ENCODE data around the gene TOPBP1.

The TOPBP1 gene

DNA sequence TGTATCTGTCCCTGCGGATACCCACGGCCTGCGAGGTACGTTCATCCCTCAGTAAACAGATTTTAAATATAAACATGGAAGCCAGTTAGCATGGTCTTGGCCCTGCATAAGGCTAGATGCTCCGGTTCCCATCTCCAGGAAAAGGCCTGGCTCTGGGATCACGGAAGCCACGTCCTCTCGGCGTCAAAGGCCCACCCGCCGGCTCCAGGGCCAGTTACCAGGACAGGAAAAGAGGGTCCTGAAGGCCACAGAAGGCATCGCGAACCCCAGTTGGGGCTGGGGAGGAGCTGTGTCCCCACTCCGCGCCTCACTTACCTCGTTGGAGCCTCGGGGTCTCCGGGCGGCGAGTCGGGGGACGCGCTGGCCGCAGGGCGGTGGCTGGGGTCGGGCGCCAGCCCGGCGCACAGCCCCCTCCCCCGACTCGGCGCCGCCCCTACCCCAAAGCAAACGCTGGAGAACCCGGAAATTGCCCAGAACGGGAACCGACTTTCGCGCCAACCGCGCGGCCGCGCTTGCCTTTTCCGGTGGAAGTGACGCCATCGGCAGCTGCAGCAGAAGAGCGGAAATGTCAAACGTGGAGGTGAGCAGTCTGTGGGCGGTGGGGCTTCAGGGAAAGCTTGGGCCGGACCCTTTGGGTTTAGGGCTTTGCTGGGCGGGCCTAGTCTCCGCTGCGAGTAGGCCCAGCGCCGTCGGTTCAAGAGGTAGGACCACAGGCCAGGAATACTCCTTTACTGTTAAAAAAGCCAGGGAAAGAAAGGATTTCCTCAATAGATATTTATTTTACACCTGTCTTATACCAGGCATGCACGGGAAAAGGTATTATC, at the start of gene TOPBP1:
Gene TOPBP1 (minus strand): TSS at position 488 of the 824 bp plus-strand sequence. CDS start 814 bp downstream, outside the sequence.
- no peaks in the 10 kb centered on the region for H3K9me3 ChIP-seq (ENCODE audit: low read length)
- H3K27me3 ChIP-seq (ENCODE audit: insufficient read depth, low read length) = no peaks in the 10 kb centered on the region
- H2AFZ ChIP-seq (ENCODE audit: low read depth, low read length) = peak within 1 kb of the TSS; percentile 79
- peak within 1 kb of the TSS; percentile 78 for H3K4me3 ChIP-seq (ENCODE audit: low read length)
- H3K36me3 ChIP-seq (ENCODE audit: insufficient read depth, low read length) = peaks cover 28% of the 10 kb centered on the region
- H3K4me1 ChIP-seq (ENCODE audit: insufficient read depth, low read length) = peaks cover 25% of the 10 kb centered on the region

DNA sequence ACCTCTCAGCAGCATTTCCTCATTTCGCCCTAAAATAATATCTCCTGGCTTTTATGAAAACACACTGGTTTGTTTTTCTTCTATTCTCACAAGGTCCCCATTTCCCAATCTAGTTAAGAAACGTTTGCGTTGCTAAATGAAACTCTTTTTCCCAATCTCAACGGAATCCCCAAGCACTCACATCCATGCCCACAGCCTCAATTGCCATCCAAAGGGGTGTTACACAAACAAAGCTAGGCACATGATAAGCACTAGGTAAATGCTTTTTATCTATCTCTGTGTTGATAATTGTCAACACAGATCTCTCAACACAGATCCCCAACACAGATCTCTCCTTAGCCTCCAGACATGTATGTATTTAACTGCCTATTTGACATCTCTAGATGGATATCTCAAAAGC, 49.3 kb upstream of the TOPBP1 start:
- peaks cover 23% of the 10 kb centered on the region for H3K27me3 ChIP-seq (ENCODE audit: insufficient read depth, low read length)
- no peak overlapping the region for H3K4me3 ChIP-seq (ENCODE audit: low read length)
- H2AFZ ChIP-seq (ENCODE audit: low read depth, low read length) = no peak overlapping the region
- no peaks in the 10 kb centered on the region for H3K4me1 ChIP-seq (ENCODE audit: insufficient read depth, low read length)
- no peaks in the 10 kb centered on the region for H3K36me3 ChIP-seq (ENCODE audit: insufficient read depth, low read length)
- no peaks in the 10 kb centered on the region for H3K9me3 ChIP-seq (ENCODE audit: low read length)

DNA sequence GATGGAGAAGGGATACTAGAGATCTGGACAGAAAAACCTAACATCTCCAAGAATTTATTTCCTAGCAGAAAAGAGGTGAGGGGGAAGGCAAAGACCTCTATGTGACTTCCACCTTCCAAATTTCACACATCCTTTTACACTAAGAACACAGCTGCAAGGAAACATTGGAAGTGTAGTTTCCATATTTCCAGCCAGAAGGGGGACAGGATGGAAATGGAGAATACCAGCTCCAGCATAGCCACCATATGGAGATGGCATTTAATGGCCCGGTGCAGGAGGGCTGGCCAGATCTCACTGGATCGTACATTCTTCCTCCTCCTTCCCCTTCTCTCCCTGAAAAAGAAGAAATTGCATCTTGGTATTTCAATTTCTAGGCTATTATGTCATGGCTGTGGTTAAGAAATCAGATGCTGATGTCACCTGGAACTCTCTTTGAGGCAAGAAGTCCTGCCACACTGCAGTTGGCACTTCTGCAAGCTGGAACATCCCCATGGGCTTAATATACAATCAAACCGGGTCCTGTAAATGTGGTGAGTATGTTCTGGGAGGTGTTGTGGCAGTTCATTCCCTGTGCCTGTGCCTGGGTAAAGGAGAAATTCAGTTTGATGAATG, 47.5 kb upstream of the TOPBP1 start:
- H3K27me3 ChIP-seq (ENCODE audit: insufficient read depth, low read length) = peaks cover 29% of the 10 kb centered on the region
- no peaks in the 10 kb centered on the region for H3K4me1 ChIP-seq (ENCODE audit: insufficient read depth, low read length)
- H3K36me3 ChIP-seq (ENCODE audit: insufficient read depth, low read length) = no peaks in the 10 kb centered on the region

DNA sequence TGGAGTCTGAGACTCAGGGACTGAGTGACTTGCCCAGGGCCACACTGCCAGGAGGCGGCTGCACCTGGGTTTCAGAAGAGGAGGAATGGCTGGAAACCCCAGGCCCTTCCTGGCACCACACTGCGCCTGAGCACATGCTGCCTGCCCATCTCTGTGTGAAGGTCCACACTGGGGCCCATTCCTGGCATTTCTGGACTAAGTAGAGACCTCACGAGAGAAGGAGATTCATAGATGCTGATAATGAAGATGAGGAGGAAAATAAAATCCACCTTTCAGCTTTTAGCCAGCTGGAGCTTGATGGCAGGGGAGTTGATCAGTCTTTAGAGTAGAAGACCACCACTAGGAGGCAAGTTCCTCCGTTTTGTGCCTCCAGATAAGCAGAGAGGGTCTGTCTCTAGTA, 44.3 kb upstream of the TOPBP1 start:
- peaks cover 5% of the 10 kb centered on the region for H3K4me1 ChIP-seq (ENCODE audit: insufficient read depth, low read length)
- no peak overlapping the region for H3K4me3 ChIP-seq (ENCODE audit: low read length)
- H2AFZ ChIP-seq (ENCODE audit: low read depth, low read length) = no peak overlapping the region
- no peaks in the 10 kb centered on the region for H3K9me3 ChIP-seq (ENCODE audit: low read length)
- H3K27me3 ChIP-seq (ENCODE audit: insufficient read depth, low read length) = peaks cover 29% of the 10 kb centered on the region
- no peaks in the 10 kb centered on the region for H3K36me3 ChIP-seq (ENCODE audit: insufficient read depth, low read length)

More for the DNA sequence above, 47.5 kb upstream of the TOPBP1 start:
- H3K9me3 ChIP-seq (ENCODE audit: low read length) = no peaks in the 10 kb centered on the region
- H2AFZ ChIP-seq (ENCODE audit: low read depth, low read length) = no peak overlapping the region
- H3K4me3 ChIP-seq (ENCODE audit: low read length) = no peak overlapping the region

DNA sequence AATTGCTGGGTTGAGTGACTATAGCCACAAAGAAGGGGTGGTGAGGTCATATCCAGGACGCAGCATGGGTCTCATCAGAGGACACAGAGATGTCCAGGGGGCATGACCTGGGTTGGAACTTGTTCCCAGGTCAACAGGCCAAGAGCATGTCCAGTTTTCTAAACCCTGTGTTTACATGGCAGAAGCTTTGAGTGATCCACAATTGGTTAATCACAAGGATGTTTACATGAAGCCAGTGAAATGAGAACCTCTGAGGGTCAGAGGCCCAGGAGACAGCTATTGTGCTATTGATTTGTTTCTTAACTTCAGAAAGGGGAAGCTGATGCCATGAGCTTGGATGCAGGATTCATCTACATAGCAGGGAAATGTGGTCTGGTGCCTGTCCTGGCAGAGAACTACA, 42.2 kb upstream of the TOPBP1 start:
- no peak overlapping the region for H2AFZ ChIP-seq (ENCODE audit: low read depth, low read length)
- H3K9me3 ChIP-seq (ENCODE audit: low read length) = no peaks in the 10 kb centered on the region
- no peaks in the 10 kb centered on the region for H3K36me3 ChIP-seq (ENCODE audit: insufficient read depth, low read length)
- no peak overlapping the region for H3K4me3 ChIP-seq (ENCODE audit: low read length)
- H3K27me3 ChIP-seq (ENCODE audit: insufficient read depth, low read length) = peaks cover 19% of the 10 kb centered on the region
- peaks cover 5% of the 10 kb centered on the region for H3K4me1 ChIP-seq (ENCODE audit: insufficient read depth, low read length)

DNA sequence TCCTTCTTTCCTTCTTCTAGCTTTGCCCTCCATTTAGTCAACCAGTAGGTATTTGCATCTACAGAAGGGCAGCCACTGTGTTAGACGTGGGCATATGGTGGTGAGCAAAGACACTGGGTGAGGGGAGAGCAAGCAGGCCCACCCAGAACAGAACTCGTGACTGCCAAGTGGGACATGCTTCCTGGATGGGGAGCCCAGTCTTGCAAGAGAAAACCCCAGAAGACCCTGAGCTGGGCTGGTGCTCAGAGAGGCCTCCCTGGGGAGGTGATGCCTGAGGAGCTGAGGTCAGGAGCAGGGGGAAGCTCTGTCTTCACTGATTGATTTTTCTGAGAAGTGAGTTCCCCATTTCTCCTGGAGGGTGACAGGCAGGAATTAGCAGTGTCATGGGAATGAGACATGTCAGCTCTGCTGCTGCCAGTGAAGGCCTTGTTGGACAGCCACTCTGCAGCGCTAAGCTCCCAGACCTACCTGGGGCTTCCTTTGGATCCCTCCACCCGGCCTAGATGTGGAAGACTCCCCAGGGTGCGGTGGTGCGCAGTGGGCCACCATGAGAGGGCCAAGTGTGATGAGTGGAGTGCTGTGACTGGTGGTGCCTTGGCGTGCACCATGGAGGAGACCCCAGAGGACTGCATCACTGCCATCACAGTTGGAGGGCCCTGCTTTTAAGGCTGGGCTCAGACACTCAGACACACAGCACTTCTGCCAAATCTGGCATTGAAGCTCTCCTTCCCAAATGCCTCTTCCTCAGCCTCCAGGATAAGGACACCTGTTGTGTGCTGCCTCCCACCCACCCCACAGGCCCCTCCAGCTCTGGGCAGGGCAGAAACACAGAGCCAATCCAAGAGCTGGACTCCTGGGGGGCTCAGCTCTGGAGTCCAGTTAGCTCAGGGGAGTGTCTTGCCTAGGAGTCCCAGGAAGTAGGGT, 40.0 kb upstream of the TOPBP1 start:
- Histone ChIP-seq H3K27me3 (ENCODE audit: insufficient read depth, low read length) (peaks cover 12% of the 10 kb centered on the region), H2AFZ (ENCODE audit: low read depth, low read length) (no peak overlapping the region), H3K4me1 (ENCODE audit: insufficient read depth, low read length) (peaks cover 5% of the 10 kb centered on the region), H3K36me3 (ENCODE audit: insufficient read depth, low read length) (no peaks in the 10 kb centered on the region), H3K9me3 (ENCODE audit: low read length) (no peaks in the 10 kb centered on the region), H3K4me3 (ENCODE audit: low read length) (no peak overlapping the region)

DNA sequence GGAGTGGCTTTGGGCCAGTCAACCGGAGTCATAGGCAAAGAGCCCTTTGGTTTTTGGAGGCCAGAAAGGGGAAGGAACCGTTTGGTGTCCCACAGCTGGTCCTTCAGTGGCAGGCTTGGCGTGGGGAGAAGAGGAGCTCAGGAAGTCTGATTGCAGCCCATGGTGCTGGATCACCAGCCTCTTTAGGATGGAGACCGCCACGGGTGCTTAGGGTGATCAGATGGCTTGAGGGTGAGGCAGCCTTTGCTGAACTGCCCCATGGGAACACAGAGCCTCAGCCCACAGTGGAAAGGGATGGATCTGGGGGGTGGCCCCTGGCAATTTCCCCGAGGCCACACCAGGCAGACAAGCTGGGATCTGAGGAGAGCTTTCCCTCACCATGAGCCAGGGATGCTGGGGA, 38.6 kb upstream of the TOPBP1 start:
- Histone ChIP-seq H3K4me3 (ENCODE audit: low read length) (no peak overlapping the region), H3K36me3 (ENCODE audit: insufficient read depth, low read length) (no peaks in the 10 kb centered on the region), H3K4me1 (ENCODE audit: insufficient read depth, low read length) (peaks cover 5% of the 10 kb centered on the region), H3K9me3 (ENCODE audit: low read length) (no peaks in the 10 kb centered on the region), H3K27me3 (ENCODE audit: insufficient read depth, low read length) (peaks cover 8% of the 10 kb centered on the region), H2AFZ (ENCODE audit: low read depth, low read length) (no peak overlapping the region)

DNA sequence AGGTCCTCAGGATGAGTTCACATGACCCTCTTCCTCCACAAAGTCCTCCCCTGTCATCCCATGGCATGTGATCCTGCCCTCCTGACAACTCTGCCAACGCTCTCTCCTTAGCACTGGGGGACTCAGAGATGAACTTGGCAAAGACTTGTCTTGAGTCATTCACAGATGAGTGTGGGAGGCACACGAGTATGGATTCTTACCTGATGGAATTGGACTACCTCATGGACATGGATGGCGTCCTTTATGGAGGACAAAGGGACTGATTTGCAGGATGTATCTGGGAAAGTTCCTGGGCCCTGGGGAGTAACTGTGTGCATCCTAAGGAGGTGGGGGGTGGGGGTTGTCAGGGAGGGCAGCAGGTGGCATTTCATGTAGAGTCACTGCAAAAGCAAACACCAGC, 38.2 kb upstream of the TOPBP1 start:
- H3K4me1 ChIP-seq (ENCODE audit: insufficient read depth, low read length) = peaks cover 5% of the 10 kb centered on the region
- no peak overlapping the region for H2AFZ ChIP-seq (ENCODE audit: low read depth, low read length)
- H3K36me3 ChIP-seq (ENCODE audit: insufficient read depth, low read length) = no peaks in the 10 kb centered on the region
- peaks cover 8% of the 10 kb centered on the region for H3K27me3 ChIP-seq (ENCODE audit: insufficient read depth, low read length)
- no peak overlapping the region for H3K4me3 ChIP-seq (ENCODE audit: low read length)
- H3K9me3 ChIP-seq (ENCODE audit: low read length) = no peaks in the 10 kb centered on the region

DNA sequence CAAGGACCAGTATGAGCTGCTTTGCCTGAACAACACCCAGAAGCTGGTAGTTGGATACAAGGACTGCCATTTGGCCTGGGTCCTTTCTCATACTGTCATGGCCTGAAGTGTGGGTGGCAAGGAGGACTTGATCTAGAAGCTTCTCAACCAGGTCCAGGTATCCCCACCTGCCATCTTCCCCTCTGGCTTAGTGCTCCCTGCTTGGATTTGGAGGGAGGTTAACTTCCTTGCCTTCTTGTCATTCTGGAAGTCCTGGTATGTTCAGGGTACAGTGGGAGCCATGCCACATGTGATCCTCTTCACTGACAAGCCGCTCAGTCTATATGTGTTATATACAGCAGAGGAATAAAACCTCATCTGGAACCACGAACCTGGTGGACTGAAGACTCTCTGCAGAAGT, 37.7 kb upstream of the TOPBP1 start:
- Histone ChIP-seq H3K36me3 (ENCODE audit: insufficient read depth, low read length) (no peaks in the 10 kb centered on the region), H3K9me3 (ENCODE audit: low read length) (no peaks in the 10 kb centered on the region), H3K4me1 (ENCODE audit: insufficient read depth, low read length) (peaks cover 5% of the 10 kb centered on the region), H2AFZ (ENCODE audit: low read depth, low read length) (no peak overlapping the region), H3K4me3 (ENCODE audit: low read length) (no peak overlapping the region), H3K27me3 (ENCODE audit: insufficient read depth, low read length) (peaks cover 8% of the 10 kb centered on the region)

DNA sequence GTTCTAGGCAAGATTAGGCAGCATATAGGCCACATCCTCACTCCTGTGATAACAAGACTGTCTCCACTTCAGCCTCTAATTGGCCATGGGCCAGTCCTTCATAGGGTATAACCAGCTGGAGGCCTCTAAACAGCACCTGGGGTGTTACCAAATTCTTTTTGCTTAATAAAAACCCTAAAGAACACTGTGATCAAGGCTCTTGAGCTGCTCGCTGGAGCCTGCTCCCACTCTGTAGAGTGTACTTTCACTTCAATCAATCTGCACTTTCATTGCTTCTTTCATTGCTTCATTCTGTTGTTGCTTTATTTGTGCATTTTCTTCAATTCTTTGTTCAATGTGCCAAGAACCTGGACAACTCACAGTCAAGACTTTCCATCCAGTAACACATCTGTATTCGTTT, 36.2 kb upstream of the TOPBP1 start:
- Histone ChIP-seq H3K4me3 (ENCODE audit: low read length) (no peak overlapping the region), H3K36me3 (ENCODE audit: insufficient read depth, low read length) (no peaks in the 10 kb centered on the region), H3K9me3 (ENCODE audit: low read length) (no peaks in the 10 kb centered on the region), H3K27me3 (ENCODE audit: insufficient read depth, low read length) (peaks cover 18% of the 10 kb centered on the region), H2AFZ (ENCODE audit: low read depth, low read length) (no peak overlapping the region), H3K4me1 (ENCODE audit: insufficient read depth, low read length) (no peaks in the 10 kb centered on the region)

DNA sequence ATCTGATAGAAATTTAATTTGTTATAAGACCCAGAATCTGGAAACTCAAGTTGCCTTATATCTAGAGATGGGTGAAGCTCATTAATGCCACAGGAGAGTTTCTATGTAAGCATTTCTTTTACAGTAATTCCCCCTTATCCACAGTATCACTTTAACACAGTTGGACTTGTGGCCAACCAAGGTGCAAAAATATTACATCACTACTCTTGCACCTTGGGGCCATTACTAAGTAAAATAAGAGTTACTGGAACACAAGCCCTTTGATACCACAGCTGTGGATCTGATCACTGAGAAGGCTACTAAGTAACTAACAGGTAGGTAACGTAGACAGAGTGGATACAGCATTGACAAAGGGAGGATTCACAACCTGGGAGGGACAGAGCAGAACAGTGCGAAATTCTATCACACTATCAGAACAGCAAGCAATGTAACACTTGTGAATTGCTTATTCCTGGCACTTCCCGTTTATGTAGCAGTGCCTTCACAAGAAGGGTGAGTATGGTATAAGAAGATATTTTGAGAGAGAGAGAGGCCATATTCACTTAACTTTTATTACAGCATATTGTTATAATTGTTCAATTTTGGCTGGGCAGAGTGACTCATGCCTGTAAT, 33.9 kb upstream of the TOPBP1 start:
- H3K27me3 ChIP-seq (ENCODE audit: insufficient read depth, low read length) = peaks cover 33% of the 10 kb centered on the region
- no peaks in the 10 kb centered on the region for H3K4me1 ChIP-seq (ENCODE audit: insufficient read depth, low read length)
- no peak overlapping the region for H3K4me3 ChIP-seq (ENCODE audit: low read length)
- H2AFZ ChIP-seq (ENCODE audit: low read depth, low read length) = no peak overlapping the region
- no peaks in the 10 kb centered on the region for H3K36me3 ChIP-seq (ENCODE audit: insufficient read depth, low read length)
- H3K9me3 ChIP-seq (ENCODE audit: low read length) = no peaks in the 10 kb centered on the region

DNA sequence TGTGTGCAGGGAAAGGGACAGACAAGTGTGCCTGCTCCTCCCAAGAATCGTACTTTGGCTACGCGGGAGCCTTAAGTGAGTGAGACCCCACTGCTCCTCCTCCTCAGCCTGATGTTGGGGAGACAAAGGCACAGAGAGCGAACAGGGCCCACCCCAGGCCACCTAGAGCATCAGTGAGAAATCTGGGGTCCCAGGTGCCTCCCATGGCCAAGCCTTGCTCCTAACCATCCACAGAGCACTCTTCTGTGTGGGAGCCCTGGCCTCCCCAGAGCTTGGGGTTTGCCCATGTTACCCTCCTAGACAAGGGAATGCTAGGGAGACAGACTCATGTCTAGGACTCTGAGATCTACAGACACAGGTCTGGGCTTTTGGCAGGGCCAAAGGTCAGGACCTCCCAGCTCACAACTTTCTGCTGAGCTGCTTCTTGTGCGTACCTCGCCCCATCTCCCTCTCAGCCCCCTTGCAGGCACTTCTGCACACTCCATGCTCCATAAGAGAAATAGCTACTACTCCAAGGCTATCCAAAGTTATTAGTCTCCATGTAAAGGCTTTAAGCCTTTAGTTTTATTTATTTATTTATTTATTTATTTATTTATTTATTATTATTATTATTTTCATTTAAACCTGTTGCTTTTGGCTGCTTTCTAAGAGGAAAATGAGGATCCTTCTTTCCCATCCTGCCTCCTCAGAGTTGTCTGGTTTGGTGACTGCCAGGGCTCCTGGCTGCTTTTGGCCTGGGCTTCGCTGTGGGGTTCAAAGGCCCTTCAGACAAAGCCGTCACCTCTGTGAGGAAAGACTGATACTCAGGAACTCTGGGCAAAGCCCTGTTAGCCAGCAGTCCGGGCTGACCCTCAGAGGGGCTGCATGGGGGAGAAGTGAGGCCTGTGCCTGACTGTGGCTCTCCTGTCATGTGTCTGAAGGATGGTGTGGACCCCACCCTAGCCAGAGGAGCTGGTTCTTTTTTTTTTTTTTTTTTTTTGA, 32.8 kb upstream of the TOPBP1 start:
- Histone ChIP-seq H3K9me3 (ENCODE audit: low read length) (no peaks in the 10 kb centered on the region), H3K36me3 (ENCODE audit: insufficient read depth, low read length) (no peaks in the 10 kb centered on the region), H3K4me3 (ENCODE audit: low read length) (no peak overlapping the region), H3K27me3 (ENCODE audit: insufficient read depth, low read length) (peaks cover 35% of the 10 kb centered on the region), H2AFZ (ENCODE audit: low read depth, low read length) (no peak overlapping the region), H3K4me1 (ENCODE audit: insufficient read depth, low read length) (no peaks in the 10 kb centered on the region)

All from neuron (in vitro differentiated cells).